GM06990 (cell line): Measurements from ENCODE around the gene AAK1.

Experiments
- DNase-seq: peaks from one replicate; pipeline ENCODE4 v3.0.0-alpha.2; 2011; ENCODE audit not compliant: insufficient read length; ENCODE audit errors: extremely low read depth
- H3K27me3 ChIP-seq: replicated peaks from 2 replicates; pipeline ENCODE4 v1.6.0; 2011; ENCODE audit warnings: low read length; ENCODE audit not compliant: control insufficient read depth, insufficient read depth
- H3K36me3 ChIP-seq: 2 replicates; pipeline ENCODE4 v1.5.1; 2011; ENCODE audit warnings: low read length; ENCODE audit not compliant: control insufficient read depth, insufficient read depth
- H3K4me3 ChIP-seq: replicated peaks from 2 replicates; pipeline ENCODE4 v1.5.1; 2011; ENCODE audit warnings: low read depth, mild to moderate bottlenecking, control low read depth, low read length
- CTCF ChIP-seq: IDR thresholded peaks from 2 replicates; pipeline ENCODE4 v1.5.1; 2011; ENCODE audit warnings: low read length, control low read depth, mild to moderate bottlenecking, inconsistent platforms; ENCODE audit not compliant: insufficient read depth, poor library complexity, severe bottlenecking

The AAK1 gene

DNA sequence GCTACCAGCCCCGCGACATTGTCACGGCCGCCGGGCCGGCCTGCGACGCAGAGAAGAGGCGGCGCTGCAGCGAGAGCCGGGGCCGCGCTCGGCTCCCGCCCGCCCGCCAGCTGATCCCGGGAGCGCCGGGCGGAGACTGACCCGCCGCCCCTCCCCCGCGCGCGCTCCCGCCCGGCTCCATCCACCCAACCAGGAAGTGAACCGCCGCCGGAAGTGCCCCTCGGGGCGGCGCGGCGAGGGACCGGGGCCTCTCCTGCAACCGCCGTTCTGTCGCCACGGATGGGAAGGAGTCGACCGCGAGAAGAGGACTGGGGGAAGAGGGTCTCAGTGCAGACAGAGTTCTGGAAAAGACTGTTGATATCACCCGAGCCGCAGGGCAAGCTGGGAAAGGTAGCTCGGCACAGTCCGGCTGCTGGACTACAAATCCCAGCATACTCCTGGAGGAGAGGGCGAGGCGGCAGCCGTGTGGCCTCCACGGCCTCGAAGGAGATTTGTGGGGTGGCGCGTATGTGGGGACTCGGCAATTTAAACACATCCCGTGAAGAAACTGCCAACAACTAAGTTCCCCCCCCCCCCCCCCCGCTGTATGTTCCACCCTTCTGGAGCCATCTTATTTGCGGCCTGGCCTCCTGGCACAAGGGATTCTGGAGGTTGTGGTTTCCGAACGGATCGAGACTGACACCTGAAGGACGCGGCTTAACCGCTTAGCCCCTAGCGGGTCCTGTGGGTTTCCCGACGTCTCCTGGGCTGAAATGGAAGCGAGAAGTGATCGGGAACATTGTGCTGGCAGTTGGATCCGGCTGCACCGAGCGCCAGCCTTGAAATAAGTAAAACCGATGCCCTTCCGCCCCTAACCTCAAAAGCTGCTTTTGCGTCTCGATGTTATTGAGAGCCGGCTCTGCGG, at the start of gene AAK1:
AAK1 (minus strand) TSS at position 138 of the 904 bp plus-strand sequence. CDS start 699 bp downstream, outside the sequence.
- Histone ChIP-seq H3K27me3 (no peaks in the 10 kb centered on the region), H3K36me3 (peaks cover 1% of the 10 kb centered on the region; the same call in 1 of the 2 replicates), H3K4me3 (peak within 1 kb of the TSS; percentile 86)
- TF ChIP-seq CTCF = no peak
- peak; percentile 95 for DNase-seq

DNA sequence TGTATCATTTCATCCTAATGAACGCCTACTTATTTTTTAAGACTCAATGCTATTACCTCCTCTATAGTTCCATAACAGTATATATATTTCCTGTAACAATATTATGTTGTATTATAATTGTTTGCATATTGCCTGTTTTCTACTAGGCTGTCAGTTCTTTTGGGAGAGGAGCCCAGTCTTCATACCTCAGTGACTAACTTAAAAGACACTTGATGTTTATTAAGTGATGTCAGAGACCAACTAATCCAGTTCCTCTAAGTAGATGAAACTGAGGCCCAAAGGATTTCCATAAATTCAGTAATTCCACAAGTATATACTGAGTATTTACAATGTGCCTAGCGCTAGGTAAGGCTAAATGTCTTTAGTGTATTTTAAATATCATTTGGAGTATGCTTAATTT, 48.9 kb upstream of the AAK1 start:
- no peaks in the 10 kb centered on the region for H3K27me3 ChIP-seq
- no peak for DNase-seq
- no peak overlapping the region for H3K4me3 ChIP-seq
- no peaks in the 10 kb centered on the region for H3K36me3 ChIP-seq
- no peak for TF ChIP-seq CTCF

GRCh38 chr2:69689969-69690368, 46.4 kb upstream of the AAK1 start:
- DNase-seq = no peak
- H3K4me3 ChIP-seq = no peak overlapping the region
- TF ChIP-seq CTCF = no peak

DNA sequence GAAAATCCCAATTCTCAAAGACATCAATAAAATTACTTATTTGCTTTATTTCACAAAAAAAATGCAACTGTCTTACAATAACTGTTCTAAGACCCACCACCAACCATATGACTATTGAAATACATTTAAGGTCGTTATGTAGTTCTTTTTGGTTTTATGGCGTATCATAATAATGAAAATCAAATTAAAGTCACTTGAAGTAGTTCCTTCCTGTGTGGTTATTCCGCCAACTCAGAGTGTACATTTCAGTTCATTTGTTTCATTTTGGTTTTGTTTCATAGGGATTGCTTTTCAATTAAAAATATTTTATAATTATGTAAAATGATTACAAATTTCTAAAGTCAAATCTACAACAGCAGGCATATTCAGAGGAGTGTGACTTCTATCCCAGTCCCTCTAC, 45.9 kb upstream of the AAK1 start:
- Histone ChIP-seq H3K4me3 (no peak overlapping the region), H3K27me3 (no peaks in the 10 kb centered on the region), H3K36me3 (no peaks in the 10 kb centered on the region)
- DNase-seq = no peak
- TF ChIP-seq CTCF = no peak

More at GRCh38 chr2:69689969-69690368, 46.4 kb upstream of the AAK1 start:
- H3K36me3 ChIP-seq = no peaks in the 10 kb centered on the region
- H3K27me3 ChIP-seq = no peaks in the 10 kb centered on the region

DNA sequence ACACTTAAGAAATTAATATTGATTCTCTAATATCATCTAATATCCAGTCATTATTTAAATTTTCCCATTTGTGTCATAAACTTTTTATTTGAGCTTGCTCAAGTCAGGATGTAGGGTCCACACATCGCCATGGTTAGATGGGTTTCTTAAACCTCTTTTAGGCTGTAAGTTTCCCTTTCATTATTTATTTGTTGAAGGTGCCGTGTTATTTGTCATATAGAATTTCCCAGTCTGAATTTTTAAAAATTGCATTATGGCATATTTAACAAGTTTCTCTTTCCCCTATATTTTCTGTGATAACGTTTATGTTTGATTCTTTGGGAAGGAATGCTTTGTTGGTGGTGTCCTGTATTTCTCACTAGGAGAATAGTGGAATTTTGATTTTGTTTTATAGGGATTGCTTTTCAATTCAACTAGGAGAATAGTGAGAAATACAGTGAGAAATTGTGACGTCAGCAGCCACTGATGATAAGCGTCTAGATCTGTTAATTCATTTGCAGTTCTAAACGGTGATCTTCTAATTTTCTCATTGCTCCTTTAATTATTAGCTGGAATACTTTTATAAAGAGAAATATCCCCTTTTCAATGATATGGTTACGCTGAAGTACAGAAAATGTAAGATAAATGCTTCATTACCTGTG, 44.6 kb upstream of the AAK1 start:
- Histone ChIP-seq H3K27me3 (no peaks in the 10 kb centered on the region), H3K4me3 (no peak overlapping the region), H3K36me3 (no peaks in the 10 kb centered on the region)
- TF ChIP-seq CTCF = no peak
- DNase-seq = no peak
